PC-9 (cell line): ENCODE data around the gene RCE1. TPM values are rescaled to one million over a fixed set of nuclear protein-coding genes. Genes with fewer than 3 reads are reported as not detected.

Source experiments
- BruUV-seq: library from RNA; stranded (reverse); fragments of 400-500 nt; replicated peaks from 2 replicates; lab custom pipeline; 2021; lab: Mats Ljungman, UMichigan
- CTCF ChIA-PET: fragments of 300-600 bp; sonication (Branson Sonifier 250); formaldehyde crosslinking; loops from one replicate; lab custom pipeline; 2022; ENCODE audit warnings: antibody characterized with exemption; lab: Charles Lee
- POLR2A ChIA-PET: fragments of 300-600 bp; sonication (Branson Sonifier 250); formaldehyde crosslinking; loops from one replicate; lab custom pipeline; 2022; ENCODE audit warnings: antibody characterized with exemption; ENCODE audit not compliant: unreplicated experiment; lab: Charles Lee
- DNase-seq, 2 experiments: peaks; one replicate each; pipeline versions ENCODE4 v3.0.0 to v3.0.0-alpha.2; 2015 to 2022; ENCODE audit warnings: mixed read lengths in 1 of 2
- H2AFZ ChIP-seq: fragments of 200-600 bp; sonication (generic); 2 replicates; pipeline ENCODE4 v1.8.1; 2017; ENCODE audit warnings: antibody characterized with exemption
- H3F3A ChIP-seq: fragments of 200-600 bp; sonication (generic); 2 replicates; pipeline ENCODE4 v1.8.1; 2017; ENCODE audit warnings: antibody characterized with exemption, mild to moderate bottlenecking, low read depth; ENCODE audit not compliant: insufficient read depth
- H3K27ac ChIP-seq: fragments of 200-600 bp; sonication (generic); 2 replicates; pipeline ENCODE4 v1.6.1; 2016; ENCODE audit warnings: mixed run types
- H3K27me3 ChIP-seq: fragments of 200-600 bp; sonication (generic); 2 replicates; pipeline ENCODE4 v1.6.1; 2016; ENCODE audit warnings: low read depth, mixed run types; ENCODE audit not compliant: insufficient read depth
- H3K36me3 ChIP-seq: fragments of 200-600 bp; sonication (generic); 2 replicates; pipeline ENCODE4 v1.6.1; 2016; ENCODE audit warnings: low read depth, mixed run types
- H3K4me1 ChIP-seq: fragments of 200-600 bp; sonication (generic); replicated peaks from 2 replicates; pipeline ENCODE4 v1.6.1; 2016; ENCODE audit warnings: mixed run types; ENCODE audit not compliant: insufficient read depth
- H3K4me2 ChIP-seq: fragments of 200-600 bp; sonication (generic); 2 replicates; pipeline ENCODE4 v1.6.1; 2017; ENCODE audit warnings: mixed run types
- H3K4me3 ChIP-seq: fragments of 200-600 bp; sonication (generic); 2 replicates; pipeline ENCODE4 v1.6.1; 2016; ENCODE audit warnings: mixed run types
- H3K79me2 ChIP-seq: fragments of 200-600 bp; sonication (generic); 2 replicates; pipeline ENCODE4 v1.6.1; 2017; ENCODE audit warnings: low read depth, mixed run types
- H3K9me2 ChIP-seq: fragments of 200-600 bp; sonication (generic); 2 replicates; pipeline ENCODE4 v1.8.1; 2017; ENCODE audit warnings: mild to moderate bottlenecking; ENCODE audit not compliant: insufficient read depth
- H3K9me3 ChIP-seq: fragments of 200-600 bp; sonication (generic); 2 replicates; pipeline ENCODE4 v1.8.1; 2016; ENCODE audit warnings: low read depth; ENCODE audit not compliant: insufficient read depth
- H4K20me1 ChIP-seq: fragments of 200-600 bp; sonication (generic); 2 replicates; pipeline ENCODE4 v1.8.1; 2017; ENCODE audit not compliant: insufficient read depth
- EZH2 ChIP-seq: fragments of 200-600 bp; sonication (generic); IDR thresholded peaks from 2 replicates; pipeline ENCODE4 v1.8.0; 2017; ENCODE audit warnings: antibody characterized with exemption, low read depth
- intact Hi-C: fragments of 100-400 bp; cut with micrococcal nuclease; formaldehyde crosslinking; loops from one replicate; pipeline ENCODE4 v1.10.0; 2022; ENCODE audit not compliant: unreplicated experiment
- total RNA-seq: library from RNA; stranded (reverse); gene quantifications from 2 replicates; pipeline ENCODE4 v1.2.3, GENCODE V29; 2021
- TF ChIP-seq, protein P1 (sequence below): fragments of 200-600 bp; sonication (generic); conservative IDR thresholded peaks from 2 replicates; pipeline ENCODE4 v1.6.1; 2017; ENCODE audit warnings: mixed run types, antibody characterized with exemption, mild to moderate bottlenecking, moderate library complexity

RCE1 gene
- total RNA-seq, 1 experiment from 2014 or later, result 42.9 TPM

DNA sequence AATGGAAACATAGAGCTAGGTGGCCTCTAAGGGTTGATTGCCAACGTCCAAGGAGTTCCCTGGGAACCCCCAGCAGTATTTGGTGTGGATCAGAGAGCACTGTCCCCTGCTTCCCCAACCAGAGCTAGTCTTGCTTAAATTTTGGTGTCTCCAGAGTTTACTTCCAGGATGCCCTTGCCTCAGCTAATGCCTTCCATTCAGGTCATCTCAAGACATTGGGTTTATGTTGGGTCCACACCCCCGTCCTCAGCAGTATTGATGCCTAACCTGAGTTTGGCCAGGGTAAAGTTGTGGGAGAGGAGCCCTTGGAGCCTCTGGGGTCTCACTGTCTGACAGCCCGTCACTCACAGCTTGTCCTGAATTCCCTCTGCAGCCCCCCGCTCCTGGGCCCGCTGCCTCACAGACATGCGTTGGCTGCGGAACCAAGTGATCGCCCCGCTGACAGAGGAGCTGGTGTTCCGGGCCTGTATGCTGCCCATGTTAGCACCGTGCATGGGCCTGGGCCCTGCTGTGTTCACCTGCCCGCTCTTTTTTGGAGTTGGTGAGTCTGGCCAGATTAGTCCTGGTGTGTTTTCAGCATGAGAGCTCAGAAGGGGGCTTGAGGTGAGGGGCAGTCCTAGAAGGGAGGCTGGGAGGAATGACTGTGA, 1.4 kb downstream of the RCE1 start:
- Histone ChIP-seq H3K27ac (no peak overlapping the region), H3K4me3 (peak overlapping the region; percentile 94), H2AFZ (no peak overlapping the region), H4K20me1 (peaks cover 9% of the 10 kb centered on the region; the same call in 1 of the 2 replicates), H3K36me3 (peaks cover 13% of the 10 kb centered on the region; the same call in 1 of the 2 replicates), H3F3A (peaks cover 55% of the 10 kb centered on the region), H3K27me3 (no peaks in the 10 kb centered on the region), H3K79me2 (peaks cover 61% of the 10 kb centered on the region), H3K4me1 (peaks cover 57% of the 10 kb centered on the region), H3K4me2 (peak overlapping the region; percentile 91), H3K9me2 (no peaks in the 10 kb centered on the region), H3K9me3 (no peaks in the 10 kb centered on the region)
- ChIA-PET CTCF (interaction anchor here (0.6 to 1.0 kb wide), 3 partner anchors 12 to 344 kb away, joined by 4 to 9 read pairs (median 4); no protein-coding TSS in a partner anchor), POLR2A (no interaction called here)
- no TSS peak for BruUV-seq
- no peak for DNase-seq
- intact Hi-C loops, result loop anchor here (5.0 to 10.0 kb wide), 3 partner anchors 133 to 530 kb away; partner anchors contain the start of genes C11orf86, CLCF1 and RHOD
- TF ChIP-seq, protein P1, sequence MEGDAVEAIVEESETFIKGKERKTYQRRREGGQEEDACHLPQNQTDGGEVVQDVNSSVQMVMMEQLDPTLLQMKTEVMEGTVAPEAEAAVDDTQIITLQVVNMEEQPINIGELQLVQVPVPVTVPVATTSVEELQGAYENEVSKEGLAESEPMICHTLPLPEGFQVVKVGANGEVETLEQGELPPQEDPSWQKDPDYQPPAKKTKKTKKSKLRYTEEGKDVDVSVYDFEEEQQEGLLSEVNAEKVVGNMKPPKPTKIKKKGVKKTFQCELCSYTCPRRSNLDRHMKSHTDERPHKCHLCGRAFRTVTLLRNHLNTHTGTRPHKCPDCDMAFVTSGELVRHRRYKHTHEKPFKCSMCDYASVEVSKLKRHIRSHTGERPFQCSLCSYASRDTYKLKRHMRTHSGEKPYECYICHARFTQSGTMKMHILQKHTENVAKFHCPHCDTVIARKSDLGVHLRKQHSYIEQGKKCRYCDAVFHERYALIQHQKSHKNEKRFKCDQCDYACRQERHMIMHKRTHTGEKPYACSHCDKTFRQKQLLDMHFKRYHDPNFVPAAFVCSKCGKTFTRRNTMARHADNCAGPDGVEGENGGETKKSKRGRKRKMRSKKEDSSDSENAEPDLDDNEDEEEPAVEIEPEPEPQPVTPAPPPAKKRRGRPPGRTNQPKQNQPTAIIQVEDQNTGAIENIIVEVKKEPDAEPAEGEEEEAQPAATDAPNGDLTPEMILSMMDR, result no peak
- TF ChIP-seq EZH2, result no peak

- POLR2A ChIA-PET, result interaction anchor here (0.6 kb wide), 1 partner anchor 102 kb away, joined by 3 read pairs; no protein-coding TSS in a partner anchor
- H3K4me2 ChIP-seq, result peak overlapping the region; percentile 91
- peak overlapping the region; percentile 66 for H3K27ac ChIP-seq
- intact Hi-C loops, result loop anchor here (10.0 kb wide), 2 partner anchors 209 to 529 kb away; partner anchors contain the start of genes CLCF1 and RHOD
- H3K9me3 ChIP-seq, result no peaks in the 10 kb centered on the region
- peaks cover 60% of the 10 kb centered on the region for H3K79me2 ChIP-seq
- H3K36me3 ChIP-seq, result peaks cover 13% of the 10 kb centered on the region; the same call in 1 of the 2 replicates
- H3K27me3 ChIP-seq, result no peaks in the 10 kb centered on the region
- H3F3A ChIP-seq, result peaks cover 48% of the 10 kb centered on the region
- H2AFZ ChIP-seq, result no peak overlapping the region
- no peak overlapping the region for H3K4me3 ChIP-seq
- peaks cover 57% of the 10 kb centered on the region for H3K4me1 ChIP-seq
- no peak for TF ChIP-seq EZH2
- TF ChIP-seq, protein P1, result no peak
- no peak for DNase-seq
- H4K20me1 ChIP-seq, result peaks cover 9% of the 10 kb centered on the region; the same call in 1 of the 2 replicates
- H3K9me2 ChIP-seq, result no peaks in the 10 kb centered on the region
- CTCF ChIA-PET, result no interaction called here
- no TSS peak for BruUV-seq
Measured at GRCh38 chr11:66845143-66845875, 2.1 kb downstream of the RCE1 start.

DNA sequence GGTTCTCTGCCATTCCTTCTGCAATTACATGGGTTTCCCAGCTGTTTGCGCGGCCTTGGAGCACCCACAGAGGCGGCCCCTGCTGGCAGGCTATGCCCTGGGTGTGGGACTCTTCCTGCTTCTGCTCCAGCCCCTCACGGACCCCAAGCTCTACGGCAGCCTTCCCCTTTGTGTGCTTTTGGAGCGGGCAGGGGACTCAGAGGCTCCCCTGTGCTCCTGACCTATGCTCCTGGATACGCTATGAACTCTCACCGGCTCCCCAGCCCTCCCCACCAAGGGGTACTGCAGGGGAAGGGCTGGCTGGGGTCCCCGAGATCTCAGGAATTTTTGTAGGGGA, 2.6 kb downstream of the RCE1 start:
- no peak overlapping the region for H2AFZ ChIP-seq
- H3K4me2 ChIP-seq, result peak overlapping the region; percentile 91
- H3K27me3 ChIP-seq, result no peaks in the 10 kb centered on the region
- no peak for DNase-seq
- peak overlapping the region; percentile 66 for H3K27ac ChIP-seq
- BruUV-seq, result no TSS peak
- H3K36me3 ChIP-seq, result peaks cover 13% of the 10 kb centered on the region; the same call in 1 of the 2 replicates
- H3K4me1 ChIP-seq, result peaks cover 57% of the 10 kb centered on the region
- POLR2A ChIA-PET, result interaction anchor here (0.5 to 0.6 kb wide), 2 partner anchors 10 to 102 kb away, joined by 3 to 13 read pairs; no protein-coding TSS in a partner anchor
- no peaks in the 10 kb centered on the region for H3K9me3 ChIP-seq
- CTCF ChIA-PET, result interaction anchor here (0.5 to 1.0 kb wide), 3 partner anchors 10 to 427 kb away, joined by 4 to 8 read pairs (median 4); no protein-coding TSS in a partner anchor
- intact Hi-C loops, result loop anchor here (2.0 to 10.0 kb wide), 3 partner anchors 177 to 529 kb away; partner anchors contain the start of genes CLCF1, RHOD and SYT12
- H3K4me3 ChIP-seq, result no peak overlapping the region
- H3F3A ChIP-seq, result peaks cover 44% of the 10 kb centered on the region
- H3K79me2 ChIP-seq, result peaks cover 54% of the 10 kb centered on the region
- H3K9me2 ChIP-seq, result no peaks in the 10 kb centered on the region
- H4K20me1 ChIP-seq, result peaks cover 9% of the 10 kb centered on the region; the same call in 1 of the 2 replicates
- TF ChIP-seq, protein P1, result no peak
- no peak for TF ChIP-seq EZH2
